ENCODE measurements around the gene KLHDC4.

Gene KLHDC4

GRCh38 chr16:87712184-87712762 lies 53.5 kb downstream of the KLHDC4 start:
- Histone ChIP-seq H3K27ac (ENCODE audit: low read length) (no peak overlapping the region), H3K36me3 (ENCODE audit: control insufficient read depth in 1 of 2, insufficient read depth in 2 of 2, low read length in 2 of 2) (peaks cover 24 to 76% of the 10 kb centered on the region in 2 donors), H3K4me1 (ENCODE audit: control insufficient read depth in 1 of 2, insufficient read depth in 2 of 2, low read length in 2 of 2) (no peaks in the 10 kb centered on the region), H3K9me3 (ENCODE audit: control insufficient read depth in 1 of 2, low read length in 2 of 2) (no peaks in the 10 kb centered on the region), H3K27me3 (ENCODE audit: low read depth, low read length) (no peaks in the 10 kb centered on the region), H3K4me3 (ENCODE audit: low read depth in 1 of 2, low read length in 2 of 2) (no peak overlapping the region)

GRCh38 chr16:87710887-87711286 lies 54.9 kb downstream of the KLHDC4 start:
- no peaks in the 10 kb centered on the region for H3K4me1 ChIP-seq (ENCODE audit: control insufficient read depth in 1 of 2, insufficient read depth in 2 of 2, low read length in 2 of 2)
- no peak overlapping the region for H3K4me3 ChIP-seq (ENCODE audit: low read depth in 1 of 2, low read length in 2 of 2)
- no peaks in the 10 kb centered on the region for H3K27me3 ChIP-seq (ENCODE audit: low read depth, low read length)
- H3K9me3 ChIP-seq (ENCODE audit: control insufficient read depth in 1 of 2, low read length in 2 of 2), result no peaks in the 10 kb centered on the region
- H3K27ac ChIP-seq (ENCODE audit: low read length), result no peak overlapping the region
- H3K36me3 ChIP-seq (ENCODE audit: control insufficient read depth in 1 of 2, insufficient read depth in 2 of 2, low read length in 2 of 2), result peaks cover 25 to 79% of the 10 kb centered on the region in 2 donors

GRCh38 chr16:87709677-87710076 lies 56.1 kb downstream of the KLHDC4 start:
- Histone ChIP-seq H3K27ac (ENCODE audit: low read length) (no peak overlapping the region), H3K9me3 (ENCODE audit: control insufficient read depth in 1 of 2, low read length in 2 of 2) (no peaks in the 10 kb centered on the region), H3K27me3 (ENCODE audit: low read depth, low read length) (no peaks in the 10 kb centered on the region), H3K4me1 (ENCODE audit: control insufficient read depth in 1 of 2, insufficient read depth in 2 of 2, low read length in 2 of 2) (no peaks in the 10 kb centered on the region), H3K36me3 (ENCODE audit: control insufficient read depth in 1 of 2, insufficient read depth in 2 of 2, low read length in 2 of 2) (peaks cover 18 to 68% of the 10 kb centered on the region in 2 donors), H3K4me3 (ENCODE audit: low read depth in 1 of 2, low read length in 2 of 2) (no peak overlapping the region)

GRCh38 chr16:87708881-87709638 lies 56.7 kb downstream of the KLHDC4 start:
- Histone ChIP-seq H3K4me3 (ENCODE audit: low read depth in 1 of 2, low read length in 2 of 2) (no peak overlapping the region), H3K27me3 (ENCODE audit: low read depth, low read length) (no peaks in the 10 kb centered on the region), H3K36me3 (ENCODE audit: control insufficient read depth in 1 of 2, insufficient read depth in 2 of 2, low read length in 2 of 2) (peaks cover 18 to 63% of the 10 kb centered on the region in 2 donors), H3K4me1 (ENCODE audit: control insufficient read depth in 1 of 2, insufficient read depth in 2 of 2, low read length in 2 of 2) (no peaks in the 10 kb centered on the region), H3K9me3 (ENCODE audit: control insufficient read depth in 1 of 2, low read length in 2 of 2) (no peaks in the 10 kb centered on the region), H3K27ac (ENCODE audit: low read length) (no peak overlapping the region)

GRCh38 chr16:87707714-87708580 lies 57.8 kb downstream of the KLHDC4 start:
- H3K36me3 ChIP-seq (ENCODE audit: control insufficient read depth in 1 of 2, insufficient read depth in 2 of 2, low read length in 2 of 2), result peaks cover 25 to 60% of the 10 kb centered on the region in 2 donors

GRCh38 chr16:87707097-87707496 lies 58.7 kb downstream of the KLHDC4 start:
- H3K36me3 ChIP-seq (ENCODE audit: control insufficient read depth in 1 of 2, insufficient read depth in 2 of 2, low read length in 2 of 2), result peaks cover 29 to 61% of the 10 kb centered on the region in 2 donors
- no peak overlapping the region for H3K4me3 ChIP-seq (ENCODE audit: low read depth in 1 of 2, low read length in 2 of 2)
- H3K27me3 ChIP-seq (ENCODE audit: low read depth, low read length), result no peaks in the 10 kb centered on the region
- H3K27ac ChIP-seq (ENCODE audit: low read length), result no peak overlapping the region
- no peaks in the 10 kb centered on the region for H3K4me1 ChIP-seq (ENCODE audit: control insufficient read depth in 1 of 2, insufficient read depth in 2 of 2, low read length in 2 of 2)
- H3K9me3 ChIP-seq (ENCODE audit: control insufficient read depth in 1 of 2, low read length in 2 of 2), result no peaks in the 10 kb centered on the region

More at GRCh38 chr16:87707714-87708580, 57.8 kb downstream of the KLHDC4 start:
- H3K4me3 ChIP-seq (ENCODE audit: low read depth in 1 of 2, low read length in 2 of 2), result no peak overlapping the region
- H3K9me3 ChIP-seq (ENCODE audit: control insufficient read depth in 1 of 2, low read length in 2 of 2), result no peaks in the 10 kb centered on the region
- H3K27ac ChIP-seq (ENCODE audit: low read length), result no peak overlapping the region
- no peaks in the 10 kb centered on the region for H3K4me1 ChIP-seq (ENCODE audit: control insufficient read depth in 1 of 2, insufficient read depth in 2 of 2, low read length in 2 of 2)
- H3K27me3 ChIP-seq (ENCODE audit: low read depth, low read length), result no peaks in the 10 kb centered on the region

GRCh38 chr16:87706278-87707000 lies 59.3 kb downstream of the KLHDC4 start:
- Histone ChIP-seq H3K9me3 (ENCODE audit: control insufficient read depth in 1 of 2, low read length in 2 of 2) (no peaks in the 10 kb centered on the region), H3K27ac (ENCODE audit: low read length) (no peak overlapping the region), H3K36me3 (ENCODE audit: control insufficient read depth in 1 of 2, insufficient read depth in 2 of 2, low read length in 2 of 2) (peaks cover 29 to 59% of the 10 kb centered on the region in 2 donors), H3K4me1 (ENCODE audit: control insufficient read depth in 1 of 2, insufficient read depth in 2 of 2, low read length in 2 of 2) (no peaks in the 10 kb centered on the region), H3K27me3 (ENCODE audit: low read depth, low read length) (no peaks in the 10 kb centered on the region), H3K4me3 (ENCODE audit: low read depth in 1 of 2, low read length in 2 of 2) (no peak overlapping the region)

- H3K36me3 ChIP-seq (ENCODE audit: control insufficient read depth in 1 of 2, insufficient read depth in 2 of 2, low read length in 2 of 2), result peaks cover 27 to 57% of the 10 kb centered on the region in 2 donors
- H3K4me1 ChIP-seq (ENCODE audit: control insufficient read depth in 1 of 2, insufficient read depth in 2 of 2, low read length in 2 of 2), result no peaks in the 10 kb centered on the region
- no peaks in the 10 kb centered on the region for H3K27me3 ChIP-seq (ENCODE audit: low read depth, low read length)
- H3K9me3 ChIP-seq (ENCODE audit: control insufficient read depth in 1 of 2, low read length in 2 of 2), result no peaks in the 10 kb centered on the region
- H3K27ac ChIP-seq (ENCODE audit: low read length), result no peak overlapping the region
- H3K4me3 ChIP-seq (ENCODE audit: low read depth in 1 of 2, low read length in 2 of 2), result no peak overlapping the region
Observed at GRCh38 chr16:87705771-87706277, 60.0 kb downstream of the KLHDC4 start.

- Histone ChIP-seq H3K27me3 (ENCODE audit: low read depth, low read length) (no peaks in the 10 kb centered on the region), H3K36me3 (ENCODE audit: control insufficient read depth in 1 of 2, insufficient read depth in 2 of 2, low read length in 2 of 2) (peaks cover 19 to 48% of the 10 kb centered on the region in 2 donors), H3K9me3 (ENCODE audit: control insufficient read depth in 1 of 2, low read length in 2 of 2) (no peaks in the 10 kb centered on the region), H3K4me3 (ENCODE audit: low read depth in 1 of 2, low read length in 2 of 2) (no peak overlapping the region), H3K4me1 (ENCODE audit: control insufficient read depth in 1 of 2, insufficient read depth in 2 of 2, low read length in 2 of 2) (no peaks in the 10 kb centered on the region), H3K27ac (ENCODE audit: low read length) (no peak overlapping the region)
Observed at GRCh38 chr16:87704754-87705353, 60.9 kb downstream of the KLHDC4 start.

- H3K4me1 ChIP-seq (ENCODE audit: control insufficient read depth in 1 of 2, insufficient read depth in 2 of 2, low read length in 2 of 2), result no peaks in the 10 kb centered on the region
- H3K36me3 ChIP-seq (ENCODE audit: control insufficient read depth in 1 of 2, insufficient read depth in 2 of 2, low read length in 2 of 2), result peaks cover 19 to 43% of the 10 kb centered on the region in 2 donors
- H3K27ac ChIP-seq (ENCODE audit: low read length), result no peak overlapping the region
- H3K27me3 ChIP-seq (ENCODE audit: low read depth, low read length), result no peaks in the 10 kb centered on the region
- no peaks in the 10 kb centered on the region for H3K9me3 ChIP-seq (ENCODE audit: control insufficient read depth in 1 of 2, low read length in 2 of 2)
- H3K4me3 ChIP-seq (ENCODE audit: low read depth in 1 of 2, low read length in 2 of 2), result no peak overlapping the region
Observed at GRCh38 chr16:87703835-87704375, 61.9 kb downstream of the KLHDC4 start.
